Measurements from ENCODE around the gene SLC66A1.

SLC66A1 gene

DNA sequence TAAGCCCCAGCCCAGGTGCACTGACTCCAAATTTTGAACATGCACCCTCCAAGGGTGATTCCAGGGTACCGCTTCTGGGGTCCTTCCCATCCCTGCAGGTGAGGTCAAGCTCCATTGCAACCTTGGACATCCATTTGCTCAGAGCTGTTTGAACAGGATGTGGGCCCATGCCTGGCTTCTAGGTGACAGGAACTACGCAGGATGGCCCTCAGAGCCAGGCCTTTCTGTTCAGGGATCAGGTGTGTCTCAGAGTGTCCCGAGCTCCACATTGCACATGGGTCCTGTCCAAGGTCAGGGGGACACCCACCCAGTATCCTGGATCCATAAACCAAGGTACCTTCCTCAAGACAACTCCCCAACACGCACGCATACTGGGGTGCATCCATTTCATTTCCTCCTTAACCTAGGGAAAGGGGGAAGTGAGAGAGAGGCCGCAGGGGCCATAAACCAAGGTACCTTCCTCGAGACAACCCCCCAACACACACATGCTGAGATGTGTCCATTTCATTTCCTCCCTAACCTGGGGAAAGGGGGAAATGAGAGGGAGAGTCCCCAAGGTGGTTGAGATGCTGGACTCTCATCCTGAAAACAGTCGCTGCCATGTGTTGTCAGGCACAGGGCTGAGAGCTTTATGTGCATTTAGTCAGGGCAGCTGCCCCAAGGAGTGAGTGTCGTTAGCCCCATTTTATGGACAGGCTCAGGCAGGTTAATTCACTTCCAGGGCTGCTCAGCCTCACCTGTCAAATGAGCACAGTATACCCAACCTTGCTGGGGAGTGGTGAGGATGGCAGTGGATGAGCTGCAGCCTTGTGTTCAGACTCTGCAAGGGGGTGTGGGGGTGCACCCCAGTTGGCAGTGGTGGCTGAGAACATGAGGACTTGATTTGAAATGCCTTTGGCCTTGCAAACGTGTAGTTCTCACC, 2.1 kb downstream of the SLC66A1 start:
- Histone ChIP-seq H3K9me2 (replicated peaks; ENCODE audit: low read depth, low read length) (no peaks in the 10 kb centered on the region), H3K27me3 (ENCODE audit: insufficient read depth, low read length, poor library complexity, severe bottlenecking) (no peaks in the 10 kb centered on the region), H3K9me3 (ENCODE audit: insufficient read depth, low read depth, low read length) (no peaks in the 10 kb centered on the region), H3F3A (ENCODE audit: low read depth) (no peaks in the 10 kb centered on the region), H3K4me3 (ENCODE audit: low read length, poor library complexity, severe bottlenecking) (peak overlapping the region; percentile 98), H3K4me1 (ENCODE audit: insufficient read depth, low read length, poor library complexity, severe bottlenecking) (peaks cover 57% of the 10 kb centered on the region), H2AFZ (ENCODE audit: low read length) (no peak overlapping the region), H3K36me3 (ENCODE audit: insufficient read depth, low read length) (no peaks in the 10 kb centered on the region), H3K79me2 (ENCODE audit: insufficient read depth, low read length) (peaks cover 47% of the 10 kb centered on the region), H3K4me2 (ENCODE audit: low read depth, low read length, poor library complexity, severe bottlenecking) (peak overlapping the region; percentile 89), H4K20me1 (ENCODE audit: insufficient read depth, low read length, poor library complexity, severe bottlenecking) (peaks cover 7% of the 10 kb centered on the region), H3K9ac (ENCODE audit: low read depth, low read length, poor library complexity, severe bottlenecking) (peak overlapping the region; percentile 90)
- TF ChIP-seq EZH2phosphoT487 (IDR thresholded peaks at IDR 0.05; ENCODE audit: borderline replicate concordance) (no peak), CTCF (conservative IDR thresholded peaks at IDR 0.05; ENCODE audit: low read length) (no peak)

GRCh38 chr1:19315378-19316198, 3.5 kb downstream of the SLC66A1 start:
- H3K4me3 ChIP-seq (ENCODE audit: low read length, poor library complexity, severe bottlenecking) = peak overlapping the region; percentile 98
- no peaks in the 10 kb centered on the region for H3K9me2 ChIP-seq (replicated peaks; ENCODE audit: low read depth, low read length)
- H3K79me2 ChIP-seq (ENCODE audit: insufficient read depth, low read length) = peaks cover 37% of the 10 kb centered on the region
- no peaks in the 10 kb centered on the region for H3K36me3 ChIP-seq (ENCODE audit: insufficient read depth, low read length)
- no peaks in the 10 kb centered on the region for H3K27me3 ChIP-seq (ENCODE audit: insufficient read depth, low read length, poor library complexity, severe bottlenecking)
- peaks cover 57% of the 10 kb centered on the region for H3K4me1 ChIP-seq (ENCODE audit: insufficient read depth, low read length, poor library complexity, severe bottlenecking)
- H3F3A ChIP-seq (ENCODE audit: low read depth) = no peaks in the 10 kb centered on the region
- H3K4me2 ChIP-seq (ENCODE audit: low read depth, low read length, poor library complexity, severe bottlenecking) = peak overlapping the region; percentile 89
- peak overlapping the region; percentile 90 for H3K9ac ChIP-seq (ENCODE audit: low read depth, low read length, poor library complexity, severe bottlenecking)
- H2AFZ ChIP-seq (ENCODE audit: low read length) = no peak overlapping the region
- TF ChIP-seq CTCF (conservative IDR thresholded peaks at IDR 0.05; ENCODE audit: low read length) (no peak), EZH2phosphoT487 (IDR thresholded peaks at IDR 0.05; ENCODE audit: borderline replicate concordance) (no peak)
- H4K20me1 ChIP-seq (ENCODE audit: insufficient read depth, low read length, poor library complexity, severe bottlenecking) = peaks cover 7% of the 10 kb centered on the region
- no peaks in the 10 kb centered on the region for H3K9me3 ChIP-seq (ENCODE audit: insufficient read depth, low read depth, low read length)

- Histone ChIP-seq H3K79me2 (ENCODE audit: insufficient read depth, low read length) (peaks cover 21% of the 10 kb centered on the region), H4K20me1 (ENCODE audit: insufficient read depth, low read length, poor library complexity, severe bottlenecking) (no peaks in the 10 kb centered on the region), H3K9me2 (replicated peaks; ENCODE audit: low read depth, low read length) (no peaks in the 10 kb centered on the region), H3K4me3 (ENCODE audit: low read length, poor library complexity, severe bottlenecking) (no peak overlapping the region), H3K4me2 (ENCODE audit: low read depth, low read length, poor library complexity, severe bottlenecking) (no peak overlapping the region), H3K9me3 (ENCODE audit: insufficient read depth, low read depth, low read length) (no peaks in the 10 kb centered on the region), H3K9ac (ENCODE audit: low read depth, low read length, poor library complexity, severe bottlenecking) (no peak overlapping the region), H2AFZ (ENCODE audit: low read length) (no peak overlapping the region), H3K4me1 (ENCODE audit: insufficient read depth, low read length, poor library complexity, severe bottlenecking) (peaks cover 47% of the 10 kb centered on the region), H3F3A (ENCODE audit: low read depth) (no peaks in the 10 kb centered on the region), H3K36me3 (ENCODE audit: insufficient read depth, low read length) (no peaks in the 10 kb centered on the region), H3K27me3 (ENCODE audit: insufficient read depth, low read length, poor library complexity, severe bottlenecking) (no peaks in the 10 kb centered on the region)
- TF ChIP-seq EZH2phosphoT487 (IDR thresholded peaks at IDR 0.05; ENCODE audit: borderline replicate concordance) (no peak), CTCF (conservative IDR thresholded peaks at IDR 0.05; ENCODE audit: low read length) (no peak)
These were observed 5.2 kb downstream of the SLC66A1 start for GRCh38 chr1:19317126-19317910.

Measured in Loucy (cell line).